ENCODE results near the gene ZNF785.

DNA sequence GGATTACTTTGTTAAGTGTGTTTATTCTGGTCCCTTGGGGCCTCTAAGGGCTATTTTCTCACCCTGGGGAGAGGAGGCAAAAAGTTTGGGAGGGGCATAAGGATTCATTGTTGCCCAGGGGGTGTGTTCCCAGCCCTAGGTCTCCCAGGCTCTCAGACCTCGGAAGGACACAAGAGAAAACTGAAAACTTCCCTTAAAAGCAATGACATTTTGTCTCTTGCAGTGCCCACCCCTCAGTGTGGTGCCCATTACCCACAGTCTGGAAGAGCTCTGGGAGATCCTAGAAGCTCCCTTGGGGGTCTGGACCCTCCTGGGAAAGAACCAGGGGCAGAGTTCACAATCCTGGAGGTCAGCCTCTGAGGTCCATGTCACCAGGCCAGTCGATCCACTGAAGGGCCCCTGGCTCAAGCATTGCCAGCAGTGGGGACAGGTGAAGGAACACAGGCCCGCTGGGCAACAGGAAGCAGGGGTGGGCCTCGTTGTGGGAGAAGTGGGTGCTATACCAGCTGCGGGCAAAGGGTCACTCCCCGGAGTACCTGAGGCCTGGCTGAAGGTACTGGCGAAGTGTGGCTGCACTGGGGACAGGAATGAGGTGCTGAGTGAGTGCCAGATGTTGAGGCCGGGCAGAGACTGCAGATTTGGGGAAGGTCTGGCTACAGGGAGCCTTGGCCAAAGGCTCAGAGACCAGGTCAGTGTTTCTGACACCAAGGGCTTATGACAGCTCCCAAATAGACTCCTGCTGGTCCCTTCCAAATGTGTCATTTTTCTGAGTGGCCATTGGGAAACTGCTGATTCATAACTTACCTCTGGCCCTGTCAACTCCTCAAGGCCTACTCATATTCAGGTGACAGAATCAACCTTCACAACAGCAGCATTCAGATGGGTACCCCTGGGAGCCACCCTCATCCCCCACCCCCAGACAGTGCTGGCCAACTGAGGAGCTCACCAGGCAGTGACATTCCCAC lies 46.2 kb downstream of the ZNF785 start:
- TF ChIP-seq POLR2A (IDR thresholded peaks at IDR 0.05) (no peak), EP300 (IDR thresholded peaks at IDR 0.05) (no peak)
- TF ChIP-seq, protein P1, sequence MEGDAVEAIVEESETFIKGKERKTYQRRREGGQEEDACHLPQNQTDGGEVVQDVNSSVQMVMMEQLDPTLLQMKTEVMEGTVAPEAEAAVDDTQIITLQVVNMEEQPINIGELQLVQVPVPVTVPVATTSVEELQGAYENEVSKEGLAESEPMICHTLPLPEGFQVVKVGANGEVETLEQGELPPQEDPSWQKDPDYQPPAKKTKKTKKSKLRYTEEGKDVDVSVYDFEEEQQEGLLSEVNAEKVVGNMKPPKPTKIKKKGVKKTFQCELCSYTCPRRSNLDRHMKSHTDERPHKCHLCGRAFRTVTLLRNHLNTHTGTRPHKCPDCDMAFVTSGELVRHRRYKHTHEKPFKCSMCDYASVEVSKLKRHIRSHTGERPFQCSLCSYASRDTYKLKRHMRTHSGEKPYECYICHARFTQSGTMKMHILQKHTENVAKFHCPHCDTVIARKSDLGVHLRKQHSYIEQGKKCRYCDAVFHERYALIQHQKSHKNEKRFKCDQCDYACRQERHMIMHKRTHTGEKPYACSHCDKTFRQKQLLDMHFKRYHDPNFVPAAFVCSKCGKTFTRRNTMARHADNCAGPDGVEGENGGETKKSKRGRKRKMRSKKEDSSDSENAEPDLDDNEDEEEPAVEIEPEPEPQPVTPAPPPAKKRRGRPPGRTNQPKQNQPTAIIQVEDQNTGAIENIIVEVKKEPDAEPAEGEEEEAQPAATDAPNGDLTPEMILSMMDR (IDR thresholded peaks at IDR 0.05), result no peak

All from gastroesophageal sphincter (tissue), 3 donors.